Mesodermal cell (in vitro differentiated cells): ENCODE measurements around the gene TRAT1.
"Not testable (repeated sequence)": the region's sequence is repeated elsewhere in the genome, so short reads cannot be mapped to it uniquely, and the experiment has no call there.

ENCODE experiments used
- H3K27ac ChIP-seq: 2 replicates; pipeline ENCODE4 v1.7.0; 2013; ENCODE audit warnings: mild to moderate bottlenecking, low read depth, low read length, moderate library complexity; ENCODE audit not compliant: severe bottlenecking
- H3K36me3 ChIP-seq: 2 replicates; pipeline ENCODE4 v1.7.1; 2013; ENCODE audit warnings: mild to moderate bottlenecking, low read length, moderate library complexity; ENCODE audit not compliant: control insufficient read depth, insufficient read depth
- H3K4me1 ChIP-seq: one replicate; pipeline ENCODE4 v1.7.1; 2013; ENCODE audit warnings: mild to moderate bottlenecking, low read length; ENCODE audit not compliant: insufficient read depth, control insufficient read depth, poor library complexity, severe bottlenecking
- H3K4me3 ChIP-seq: 2 replicates; pipeline ENCODE4 v1.7.0; 2013; ENCODE audit warnings: low read length, control low read depth, mild to moderate bottlenecking; ENCODE audit not compliant: insufficient read depth, poor library complexity, severe bottlenecking; ENCODE audit errors: extremely low read depth
- H3K9me3 ChIP-seq: 2 replicates; pipeline ENCODE4 v1.7.1; 2013; ENCODE audit warnings: mild to moderate bottlenecking, low read length, moderate library complexity; ENCODE audit not compliant: control insufficient read depth
- WGBS, 2 experiments: methylation state at CpG; one replicate each; pipeline ENCODE4 v1.1.5; 2013; ENCODE audit warnings: missing lambda C conversion rate in 2 of 2; ENCODE audit not compliant: insufficient coverage in 2 of 2; 5-methylcytosine and 5-hydroxymethylcytosine counted together

The TRAT1 gene

GRCh38 chr3:108823803-108824202 is 1.2 kb downstream of the TRAT1 start:
- not testable (repeated sequence) for H3K4me1 ChIP-seq, H3K9me3 ChIP-seq, H3K27ac ChIP-seq, H3K36me3 ChIP-seq, H3K4me3 ChIP-seq
- WGBS, 2 experiments, result 79 to 95% methylated on average over 4 to 7 of the region's 10 CpGs

DNA sequence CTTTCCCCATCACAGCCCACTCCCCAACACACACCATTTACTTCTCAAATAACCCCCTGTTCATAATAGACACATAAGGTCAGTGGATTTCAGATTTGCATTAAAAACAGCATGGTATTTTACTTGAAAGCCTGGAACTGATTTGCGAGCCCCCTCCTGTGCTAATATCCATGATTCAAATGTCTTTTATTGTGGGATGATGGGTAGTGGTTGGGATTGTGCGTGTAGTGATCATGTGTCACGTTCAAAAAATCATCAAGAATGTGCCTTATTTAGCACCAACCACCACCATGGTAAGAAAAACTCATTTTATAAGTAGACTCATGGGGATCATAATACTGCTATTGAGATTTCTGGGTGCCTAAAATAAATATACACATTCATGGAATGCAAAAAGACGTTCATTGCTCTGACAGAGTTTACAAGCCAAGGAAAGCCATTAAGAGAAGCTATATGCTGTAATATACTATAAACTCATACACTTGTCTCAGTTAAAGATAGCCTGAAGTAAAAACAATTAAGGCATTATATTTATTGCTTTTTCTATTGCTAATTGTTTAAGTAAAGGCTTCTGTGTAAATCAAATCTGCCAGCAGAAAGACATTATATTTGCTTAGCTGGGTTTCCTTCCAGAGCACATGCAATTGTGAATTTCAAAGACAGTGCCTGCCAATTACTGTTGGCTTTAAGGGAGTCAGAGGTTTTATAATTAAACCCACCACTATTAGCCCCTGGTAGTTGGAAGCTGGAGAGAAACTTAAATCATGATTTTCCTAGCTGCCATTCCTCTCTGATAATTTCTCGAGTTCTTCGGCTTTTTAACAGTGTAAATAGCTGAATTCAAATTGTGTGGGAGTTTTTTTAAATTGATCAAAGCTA is 4.0 kb downstream of the TRAT1 start:
- no peaks in the 10 kb centered on the region for H3K36me3 ChIP-seq
- no peak overlapping the region for H3K4me3 ChIP-seq
- H3K4me1 ChIP-seq, result no peaks in the 10 kb centered on the region
- no peaks in the 10 kb centered on the region for H3K9me3 ChIP-seq
- no CpG with 5 or more reads among the region's 6 CpGs for whole genome bisulfite sequencing, 2 experiments
- no peak overlapping the region for H3K27ac ChIP-seq

GRCh38 chr3:108830381-108830780 is 7.8 kb downstream of the TRAT1 start:
- 100% methylated on average over 1 of the region's 3 CpGs; no CpG with 5 or more reads in 1 of the 2 experiments for WGBS, 2 experiments
- Histone ChIP-seq H3K27ac (no peak overlapping the region), H3K4me1 (no peaks in the 10 kb centered on the region), H3K4me3 (no peak overlapping the region), H3K9me3 (no peaks in the 10 kb centered on the region), H3K36me3 (no peaks in the 10 kb centered on the region)

DNA sequence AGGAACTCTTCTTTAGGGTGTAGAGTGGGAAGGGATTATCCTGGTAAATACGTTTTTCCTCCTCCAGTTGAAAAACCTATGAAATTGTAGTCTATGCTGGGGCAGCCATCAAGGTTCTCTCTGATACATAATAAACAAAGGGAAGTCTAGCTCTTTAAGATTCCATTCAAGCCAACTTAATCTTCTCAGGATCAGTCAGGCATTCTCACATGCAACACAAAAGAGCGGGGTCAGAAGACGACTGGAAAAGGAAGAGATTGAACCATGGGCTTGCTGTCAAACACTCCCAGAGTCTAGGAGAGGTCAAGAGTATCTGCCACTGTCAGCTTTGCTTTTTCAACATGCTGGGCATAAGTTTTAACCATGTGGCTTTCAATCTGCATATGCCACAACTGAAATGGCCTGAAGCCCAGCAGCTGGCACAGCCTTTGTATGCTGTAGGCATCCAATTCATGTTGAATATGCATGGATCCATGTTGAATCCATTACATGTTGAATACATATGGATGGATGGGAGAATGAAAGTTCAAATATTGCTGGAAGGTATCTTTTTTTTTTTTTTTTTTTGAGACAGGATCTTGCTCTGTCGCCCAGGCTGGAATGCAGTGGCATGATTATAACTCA is 8.5 kb downstream of the TRAT1 start:
- Histone ChIP-seq H3K9me3 (no peaks in the 10 kb centered on the region), H3K4me1 (no peaks in the 10 kb centered on the region), H3K27ac (no peak overlapping the region), H3K4me3 (no peak overlapping the region), H3K36me3 (no peaks in the 10 kb centered on the region)
- WGBS, 2 experiments, result 40 to 65% methylated on average over 2 of the region's 4 CpGs

DNA sequence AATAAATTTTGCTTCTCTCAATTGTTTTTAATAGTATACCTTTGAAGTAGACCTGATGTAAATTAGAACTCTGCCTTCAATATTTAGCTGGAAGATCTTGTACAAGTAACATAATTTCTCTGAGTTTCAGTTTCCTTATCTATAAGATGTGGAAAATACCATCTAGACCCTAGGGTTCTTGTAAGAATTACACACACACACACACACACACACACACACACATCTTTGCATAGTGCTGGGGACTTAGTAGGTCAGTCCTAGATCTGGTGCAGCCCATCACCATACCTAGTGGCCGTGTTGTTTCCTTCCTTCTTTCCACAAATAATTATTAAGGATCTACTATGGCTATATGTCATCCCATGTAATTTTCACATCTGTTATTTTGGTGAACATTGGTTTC is 11.0 kb downstream of the TRAT1 start:
- H3K4me3 ChIP-seq, result no peak overlapping the region
- no peaks in the 10 kb centered on the region for H3K9me3 ChIP-seq
- H3K27ac ChIP-seq, result no peak overlapping the region
- H3K4me1 ChIP-seq, result no peaks in the 10 kb centered on the region
- no CpG with 5 or more reads among the region's 1 CpG for WGBS, 2 experiments
- H3K36me3 ChIP-seq, result no peaks in the 10 kb centered on the region

DNA sequence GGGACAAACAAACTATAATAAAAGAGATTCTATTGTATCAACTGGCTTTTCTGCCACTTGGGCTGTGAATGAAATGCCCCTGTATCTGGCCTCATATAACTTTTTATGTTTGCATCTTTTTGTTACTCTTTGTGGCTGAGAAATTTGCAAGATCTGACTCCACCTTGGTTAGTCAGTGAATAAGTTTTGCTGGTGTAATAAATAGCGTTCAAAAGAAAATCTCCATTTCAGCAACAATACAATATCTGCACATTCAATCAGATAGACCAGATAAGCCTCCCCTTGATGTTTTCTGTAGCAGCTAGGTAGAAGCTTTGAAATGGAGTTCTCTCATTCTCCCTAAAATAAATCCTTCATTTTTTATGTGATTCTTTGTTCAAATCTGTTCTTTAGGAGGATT is 12.0 kb downstream of the TRAT1 start:
- H3K27ac ChIP-seq, result no peak overlapping the region
- no peak overlapping the region for H3K4me3 ChIP-seq
- no peaks in the 10 kb centered on the region for H3K9me3 ChIP-seq
- H3K36me3 ChIP-seq, result no peaks in the 10 kb centered on the region
- WGBS, 2 experiments, result no CpG with 5 or more reads among the region's 1 CpG
- H3K4me1 ChIP-seq, result no peaks in the 10 kb centered on the region

GRCh38 chr3:108835101-108835500 is 12.5 kb downstream of the TRAT1 start:
- 83 to 86% methylated on average over 1 of the region's 2 CpGs for WGBS, 2 experiments
- Histone ChIP-seq H3K4me1 (no peaks in the 10 kb centered on the region), H3K27ac (no peak overlapping the region), H3K9me3 (no peaks in the 10 kb centered on the region), H3K36me3 (no peaks in the 10 kb centered on the region), H3K4me3 (no peak overlapping the region)

- no CpG with 5 or more reads among the region's 3 CpGs for WGBS, 2 experiments
- Histone ChIP-seq H3K4me3 (no peak overlapping the region), H3K36me3 (no peaks in the 10 kb centered on the region), H3K4me1 (no peaks in the 10 kb centered on the region), H3K9me3 (no peaks in the 10 kb centered on the region), H3K27ac (no peak overlapping the region)
Measured at GRCh38 chr3:108838436-108838835, 15.8 kb downstream of the TRAT1 start.

GRCh38 chr3:108845709-108846293 is 23.2 kb downstream of the TRAT1 start:
- WGBS, 2 experiments, result 92 to 98% methylated on average over 3 to 4 of the region's 5 CpGs
- no peak overlapping the region for H3K4me3 ChIP-seq
- no peaks in the 10 kb centered on the region for H3K9me3 ChIP-seq

GRCh38 chr3:108847187-108847586 is 24.6 kb downstream of the TRAT1 start:
- H3K4me1 ChIP-seq, result no peaks in the 10 kb centered on the region
- H3K36me3 ChIP-seq, result no peaks in the 10 kb centered on the region
- no CpG with 5 or more reads among the region's 2 CpGs for WGBS, 2 experiments

More at GRCh38 chr3:108845709-108846293, 23.2 kb downstream of the TRAT1 start:
- Histone ChIP-seq H3K4me1 (no peaks in the 10 kb centered on the region), H3K36me3 (no peaks in the 10 kb centered on the region), H3K27ac (no peak overlapping the region)

More at GRCh38 chr3:108847187-108847586, 24.6 kb downstream of the TRAT1 start:
- H3K27ac ChIP-seq, result no peak overlapping the region
- H3K4me3 ChIP-seq, result no peak overlapping the region
- H3K9me3 ChIP-seq, result no peaks in the 10 kb centered on the region
